ENCODE results near the gene TMEM106B.
"Not testable (repeated sequence)": the region's sequence is repeated elsewhere in the genome, so short reads cannot be mapped to it uniquely, and the experiment has no call there.

TMEM106B gene

DNA sequence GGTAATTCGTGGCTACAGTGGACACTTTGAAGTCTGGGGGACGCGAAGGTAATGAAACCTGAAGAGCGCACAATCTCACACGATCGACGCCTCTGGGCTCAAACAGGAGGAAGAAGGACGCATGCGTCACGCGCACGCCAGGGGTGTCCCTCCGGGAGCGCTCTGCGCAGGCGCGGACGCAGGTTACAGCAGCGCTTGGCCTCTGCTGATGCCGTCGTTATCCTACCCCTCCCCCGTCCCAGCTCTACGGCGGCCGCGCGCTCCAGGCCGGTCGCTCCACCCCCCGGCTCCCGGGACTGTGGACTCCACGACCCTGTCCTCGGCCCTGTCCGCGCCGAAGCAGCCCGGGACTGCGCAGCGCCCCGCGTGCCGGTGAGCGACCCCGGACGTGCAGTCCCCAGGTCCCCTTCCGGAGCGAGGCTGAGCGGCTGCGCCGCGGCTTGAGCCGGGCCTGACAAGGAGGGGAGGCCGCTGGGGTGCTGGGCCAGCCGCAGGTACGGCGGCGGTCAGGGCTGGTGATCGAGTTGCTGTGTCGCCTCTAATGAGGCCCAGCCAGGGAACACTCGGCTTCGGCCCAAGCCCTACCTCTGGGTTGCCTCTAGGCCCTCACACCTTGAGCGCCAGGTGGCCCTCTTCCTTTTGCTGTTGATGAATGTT, at the start of gene TMEM106B:
Gene TMEM106B (plus strand): TSS at position 241 of the 657 bp plus-strand sequence. CDS start 3,517 bp downstream, outside the sequence.
- no peak for TF ChIP-seq JUND (IDR thresholded peaks at IDR 0.05; ENCODE audit: low read depth)
- peak; percentile 72 to 99 for DNase-seq (ENCODE audit: low read depth in 1 of 2, low spot score in 1 of 2)
- in situ Hi-C loops (cut with HindIII; ENCODE audit: low pct_unique_long_range_greater_than_20kb, low sequenced_read_pairs): no loop called here

DNA sequence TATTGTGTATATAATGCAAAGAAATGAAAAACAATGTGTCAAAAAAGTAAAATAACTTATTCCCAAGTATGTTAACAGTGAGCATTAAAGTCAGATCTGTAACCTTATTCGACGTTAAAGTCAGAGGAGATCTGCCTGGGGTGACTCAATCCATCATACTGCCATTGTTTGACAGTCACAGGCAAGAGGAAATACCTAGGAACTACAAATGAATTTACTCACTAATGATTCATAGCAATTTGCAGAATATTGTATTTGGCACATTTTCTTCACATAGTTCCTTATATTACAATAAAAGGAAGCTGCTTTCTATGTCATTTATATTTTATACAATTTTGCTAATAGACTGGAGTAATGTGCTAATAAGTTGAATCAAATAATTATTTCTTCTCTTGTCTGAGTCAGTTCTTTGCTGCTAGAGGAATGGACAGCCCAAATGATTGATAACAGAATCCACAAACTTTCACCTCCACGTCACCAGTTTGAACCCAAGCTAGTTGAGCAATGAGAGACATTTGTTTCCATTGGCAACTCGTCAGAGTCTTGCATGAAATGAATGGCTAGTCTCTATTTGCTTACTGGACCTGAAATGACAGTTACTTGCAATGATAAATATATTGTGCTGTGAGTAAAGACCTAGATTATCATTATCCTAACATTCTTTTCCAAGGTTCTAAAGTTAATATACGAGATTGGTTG, 48.5 kb upstream of the TMEM106B start:
- in situ Hi-C loops (cut with HindIII; ENCODE audit: low pct_unique_long_range_greater_than_20kb, low sequenced_read_pairs): no loop called here
- no peak for TF ChIP-seq JUND (IDR thresholded peaks at IDR 0.05; ENCODE audit: low read depth)
- DNase-seq (ENCODE audit: low read depth in 1 of 2, low spot score in 1 of 2): no peak

DNA sequence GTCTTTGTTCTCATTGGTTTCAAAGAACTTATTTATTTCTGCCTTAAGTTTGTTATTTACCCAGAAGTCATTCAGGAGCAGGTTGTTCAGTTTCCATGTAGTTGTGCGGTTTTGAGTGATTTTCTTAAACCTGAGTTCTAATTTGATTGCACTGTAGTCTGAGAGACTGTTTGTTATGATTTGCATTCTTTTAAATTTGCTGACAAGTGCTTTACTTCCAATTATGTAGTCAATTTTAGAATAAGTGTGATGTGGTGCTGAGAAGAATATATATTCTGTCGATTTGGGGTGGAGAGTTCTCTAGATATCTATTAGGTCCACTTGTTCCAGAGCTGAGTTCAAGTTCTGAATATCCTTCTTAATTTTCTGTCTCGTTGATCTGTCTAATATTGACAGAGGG, 43.0 kb upstream of the TMEM106B start:
- DNase-seq (ENCODE audit: low read depth in 1 of 2, low spot score in 1 of 2); in situ Hi-C loops (cut with HindIII; ENCODE audit: low pct_unique_long_range_greater_than_20kb, low sequenced_read_pairs): not testable (repeated sequence)

DNA sequence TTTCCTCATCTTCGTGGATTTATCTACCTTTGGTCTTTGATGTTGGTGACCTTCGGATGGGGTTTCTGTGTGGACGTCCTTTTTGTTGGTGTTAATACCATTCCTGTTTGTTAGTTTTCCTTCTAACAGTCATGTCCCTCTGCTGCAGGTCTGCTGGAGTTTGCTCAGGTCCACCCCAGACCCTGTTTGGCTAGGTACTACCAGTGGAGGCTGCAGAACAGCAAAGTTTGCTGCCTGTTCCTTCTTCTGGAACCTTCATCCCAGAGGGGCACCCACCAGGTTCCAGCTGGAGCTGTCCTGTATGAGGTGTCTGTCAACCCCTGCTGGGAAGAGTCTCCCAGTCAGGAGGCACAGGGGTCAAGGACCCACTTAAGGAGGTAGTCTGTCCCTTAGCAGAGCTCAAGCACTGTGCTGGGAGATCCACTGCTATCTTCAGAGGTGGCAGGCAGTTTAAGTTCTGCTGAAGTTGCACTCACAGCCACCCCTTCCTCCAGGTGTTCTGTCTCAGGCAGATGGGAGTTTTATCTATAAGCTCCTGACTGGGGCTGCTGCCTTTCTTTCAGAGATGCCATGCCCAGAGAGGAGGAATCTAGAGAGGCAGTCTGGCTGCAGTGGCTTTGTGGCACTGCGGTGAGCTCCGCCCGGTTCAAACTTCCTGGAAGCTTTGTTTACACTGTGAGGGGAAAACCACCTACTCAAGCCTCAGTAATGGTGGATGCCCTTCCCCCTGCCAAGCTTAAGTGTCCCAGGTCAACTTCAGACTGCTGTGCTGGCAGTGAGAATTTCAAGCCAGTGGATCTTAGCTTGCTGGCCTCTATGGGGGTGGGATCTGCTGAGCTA, 40.9 kb upstream of the TMEM106B start:
- in situ Hi-C loops (cut with HindIII; ENCODE audit: low pct_unique_long_range_greater_than_20kb, low sequenced_read_pairs): not testable (repeated sequence)
- DNase-seq (ENCODE audit: low read depth in 1 of 2, low spot score in 1 of 2): peak in 1 of 2 experiments; percentile 52

DNA sequence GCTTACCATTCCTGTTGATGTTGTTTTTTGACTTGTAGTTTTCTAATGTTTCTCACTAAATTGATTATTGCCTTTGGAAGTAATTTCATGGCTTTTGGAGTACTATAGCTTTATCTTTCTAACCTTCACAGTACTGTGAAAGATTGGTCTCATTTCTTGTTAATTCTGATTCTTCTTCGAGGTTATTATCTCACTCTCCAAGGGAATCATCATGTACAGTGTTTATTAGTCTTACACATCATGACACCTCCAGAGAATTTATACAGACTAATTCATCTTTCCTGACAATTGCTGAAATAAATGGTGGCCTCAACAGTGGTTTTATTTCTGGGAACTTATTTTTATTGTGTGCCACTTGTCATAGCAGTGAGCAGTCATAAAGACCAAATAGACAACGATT, 37.4 kb upstream of the TMEM106B start:
- no peak for TF ChIP-seq JUND (IDR thresholded peaks at IDR 0.05; ENCODE audit: low read depth)
- in situ Hi-C loops (cut with HindIII; ENCODE audit: low pct_unique_long_range_greater_than_20kb, low sequenced_read_pairs): no loop called here
- no peak for DNase-seq (ENCODE audit: low read depth in 1 of 2, low spot score in 1 of 2)

DNA sequence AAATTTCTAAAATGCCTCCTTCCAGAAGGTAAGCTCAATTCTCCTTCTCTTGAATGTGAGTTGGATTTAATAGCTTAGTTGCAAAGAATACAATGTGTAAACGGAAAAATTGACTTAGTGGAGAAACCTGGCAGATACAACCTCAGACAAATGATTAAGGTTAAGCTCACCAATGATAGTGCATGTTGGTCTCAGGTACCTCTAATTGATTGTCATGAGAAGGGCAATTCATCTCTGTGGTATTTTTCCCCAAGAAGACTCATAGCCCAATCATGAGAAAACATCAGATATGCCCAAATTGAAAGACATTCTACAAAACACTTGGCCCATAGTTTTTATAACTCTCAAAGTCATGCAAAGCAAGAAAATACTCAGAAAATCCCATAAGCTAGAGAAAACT, 36.2 kb upstream of the TMEM106B start:
- in situ Hi-C loops (cut with HindIII; ENCODE audit: low pct_unique_long_range_greater_than_20kb, low sequenced_read_pairs): no loop called here
- TF ChIP-seq JUND (IDR thresholded peaks at IDR 0.05; ENCODE audit: low read depth): no peak
- no peak for DNase-seq (ENCODE audit: low read depth in 1 of 2, low spot score in 1 of 2)

DNA sequence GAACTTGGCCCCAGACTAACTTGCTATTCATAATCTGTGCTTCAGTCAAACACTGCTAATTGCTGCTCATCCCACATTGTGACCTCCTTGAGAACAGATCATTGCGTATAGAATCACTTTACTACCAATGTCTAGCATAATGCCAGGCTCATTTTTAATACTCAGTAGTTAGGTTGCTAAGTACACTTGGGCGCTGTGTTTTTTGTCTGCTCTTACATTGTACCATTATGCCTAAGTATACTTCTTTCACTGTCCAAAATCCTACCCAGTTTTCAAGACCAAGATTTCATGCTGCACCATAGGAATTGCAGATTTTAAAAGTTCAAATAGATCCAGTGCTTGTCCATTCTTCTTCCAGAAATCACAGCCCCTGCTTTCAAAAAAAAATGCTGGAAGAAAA, 32.8 kb upstream of the TMEM106B start:
- in situ Hi-C loops (cut with HindIII; ENCODE audit: low pct_unique_long_range_greater_than_20kb, low sequenced_read_pairs): no loop called here
- DNase-seq (ENCODE audit: low read depth in 1 of 2, low spot score in 1 of 2): no peak
- no peak for TF ChIP-seq JUND (IDR thresholded peaks at IDR 0.05; ENCODE audit: low read depth)

DNA sequence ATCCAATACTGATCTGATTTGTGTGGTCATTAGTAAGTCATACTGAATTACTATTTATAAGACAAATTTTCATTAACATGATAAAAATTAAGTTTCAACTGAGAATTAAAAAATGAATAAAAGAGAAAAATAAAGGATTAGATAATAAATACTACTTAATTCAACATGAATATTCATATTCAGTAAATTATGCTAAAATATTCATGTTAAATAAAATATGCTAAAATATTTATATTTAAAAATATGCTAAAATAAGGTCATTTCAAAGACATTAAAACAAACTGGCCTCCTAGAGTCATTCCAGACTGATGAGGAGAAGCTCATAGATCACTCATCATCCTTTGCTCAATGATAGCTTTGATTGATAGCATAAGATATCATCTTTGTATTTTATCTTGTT, 16.7 kb upstream of the TMEM106B start:
- no peak for DNase-seq (ENCODE audit: low read depth in 1 of 2, low spot score in 1 of 2)
- in situ Hi-C loops (cut with HindIII; ENCODE audit: low pct_unique_long_range_greater_than_20kb, low sequenced_read_pairs): no loop called here
- TF ChIP-seq JUND (IDR thresholded peaks at IDR 0.05; ENCODE audit: low read depth): no peak

DNA sequence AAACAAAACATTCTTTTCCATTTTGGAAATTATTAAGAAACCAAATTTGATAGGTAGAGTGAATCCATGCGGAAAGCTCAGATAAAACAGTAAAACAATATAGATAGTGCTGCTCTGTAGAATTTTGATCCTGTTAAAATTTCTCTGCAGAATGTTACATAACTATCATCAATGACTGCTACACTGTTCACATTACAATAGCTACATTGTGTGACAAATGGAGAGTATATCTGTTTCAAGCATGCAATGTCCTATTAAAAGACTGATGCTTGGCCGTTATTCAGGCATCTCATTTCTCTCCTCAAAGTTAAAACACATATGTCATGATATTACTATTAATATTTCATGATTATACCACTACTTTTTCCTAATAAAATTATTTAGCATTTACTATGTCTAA, 14.7 kb upstream of the TMEM106B start:
- DNase-seq (ENCODE audit: low read depth in 1 of 2, low spot score in 1 of 2): no peak
- no peak for TF ChIP-seq JUND (IDR thresholded peaks at IDR 0.05; ENCODE audit: low read depth)
- in situ Hi-C loops (cut with HindIII; ENCODE audit: low pct_unique_long_range_greater_than_20kb, low sequenced_read_pairs): no loop called here

DNA sequence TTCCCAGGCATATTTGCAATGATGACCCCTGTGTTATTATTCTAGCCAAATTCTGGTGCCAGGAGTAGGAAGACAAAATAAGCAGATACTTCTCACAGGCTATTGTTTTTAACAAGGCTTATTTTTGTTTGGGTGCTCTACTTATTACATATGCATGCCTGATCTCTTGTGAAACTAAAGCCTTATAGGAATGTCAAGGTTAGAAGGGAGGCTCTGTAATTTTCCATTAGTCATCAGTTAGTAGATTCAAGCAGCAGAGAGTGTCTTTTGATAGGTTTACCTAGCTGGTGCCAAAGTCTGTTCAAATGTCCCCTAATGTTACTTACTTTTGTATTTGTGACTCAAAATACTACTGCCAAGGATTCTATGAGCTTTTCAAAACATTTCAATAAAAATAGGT, 11.7 kb upstream of the TMEM106B start:
- in situ Hi-C loops (cut with HindIII; ENCODE audit: low pct_unique_long_range_greater_than_20kb, low sequenced_read_pairs): no loop called here
- DNase-seq (ENCODE audit: low read depth in 1 of 2, low spot score in 1 of 2): peak in 1 of 2 experiments; percentile 12
- TF ChIP-seq JUND (IDR thresholded peaks at IDR 0.05; ENCODE audit: low read depth): no peak

DNA sequence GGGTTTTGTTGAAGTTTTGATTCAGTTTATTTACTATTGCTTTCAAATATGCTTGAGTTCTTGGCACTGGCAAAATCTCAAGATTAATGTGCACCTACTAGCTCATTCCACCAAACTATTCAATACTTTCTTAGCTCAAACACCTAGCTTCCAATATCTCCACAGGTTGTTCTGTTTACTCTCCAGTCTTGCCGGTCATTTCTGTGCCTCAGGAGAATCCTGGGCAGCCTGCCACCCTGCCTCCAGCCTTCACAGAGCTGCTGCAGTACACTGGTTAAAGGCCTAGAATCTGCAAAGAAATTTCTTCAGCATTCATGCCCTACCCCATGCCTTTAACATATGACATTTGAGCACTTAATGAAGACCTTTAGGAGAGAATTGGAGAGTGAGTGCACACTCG, 4.0 kb upstream of the TMEM106B start:
- TF ChIP-seq JUND (IDR thresholded peaks at IDR 0.05; ENCODE audit: low read depth): no peak
- peak in 1 of 2 experiments; percentile 62 for DNase-seq (ENCODE audit: low read depth in 1 of 2, low spot score in 1 of 2)
- in situ Hi-C loops (cut with HindIII; ENCODE audit: low pct_unique_long_range_greater_than_20kb, low sequenced_read_pairs): no loop called here

DNA sequence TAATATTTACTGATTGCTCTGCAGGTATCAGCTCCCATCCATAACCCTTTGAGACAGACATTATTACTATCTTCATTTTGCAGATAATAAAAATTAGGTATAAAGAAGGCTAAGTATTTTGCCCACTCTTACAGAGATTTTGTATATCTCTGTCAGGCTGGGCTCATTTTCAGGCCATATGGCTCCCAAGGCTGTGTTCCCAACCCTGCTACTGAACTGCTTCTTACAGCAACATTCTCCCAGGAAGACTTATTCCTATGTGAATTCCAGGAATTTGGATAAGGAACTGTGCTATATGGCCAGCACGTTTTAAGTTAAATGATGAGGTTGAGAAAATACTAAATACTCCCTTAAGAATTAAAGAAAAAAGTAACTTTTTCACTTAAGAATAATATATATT, 1.9 kb upstream of the TMEM106B start:
- in situ Hi-C loops (cut with HindIII; ENCODE audit: low pct_unique_long_range_greater_than_20kb, low sequenced_read_pairs): no loop called here
- no peak for TF ChIP-seq JUND (IDR thresholded peaks at IDR 0.05; ENCODE audit: low read depth)
- no peak for DNase-seq (ENCODE audit: low read depth in 1 of 2, low spot score in 1 of 2)
